ENCODE measurements around the gene NR5A1. TPM values are rescaled to one million over a fixed set of nuclear protein-coding genes. Genes with fewer than 3 reads are reported as not detected.

The NR5A1 gene
- polyA plus RNA-seq, 2 donors: 0.02 TPM; not detected in 1

GRCh38 chr9:124518116-124518515 is 10.9 kb upstream of the NR5A1 start:
- Histone ChIP-seq H3K9me3 (ENCODE audit: control insufficient read depth in 2 of 2, insufficient read depth in 1 of 2, low read depth in 1 of 2, low read length in 1 of 2) (no peaks in the 10 kb centered on the region), H3K27me3 (ENCODE audit: control insufficient read depth in 1 of 2, insufficient read depth in 2 of 2, low read length in 2 of 2) (no peaks in the 10 kb centered on the region), H3K4me3 (ENCODE audit: low read depth in 1 of 2, low read length in 2 of 2) (no peak overlapping the region), H3K4me1 (ENCODE audit: control insufficient read depth in 2 of 2, insufficient read depth in 2 of 2, low read length in 1 of 2) (no peaks in the 10 kb centered on the region), H3K27ac (ENCODE audit: low read depth in 2 of 2, low read length in 1 of 2) (no peak overlapping the region), H3K36me3 (ENCODE audit: control insufficient read depth in 2 of 2, insufficient read depth in 2 of 2, low read length in 1 of 2) (no peaks in the 10 kb centered on the region)
- 91 to 97% methylated on average over 7 of the region's 7 CpGs for WGBS, 2 donors

DNA sequence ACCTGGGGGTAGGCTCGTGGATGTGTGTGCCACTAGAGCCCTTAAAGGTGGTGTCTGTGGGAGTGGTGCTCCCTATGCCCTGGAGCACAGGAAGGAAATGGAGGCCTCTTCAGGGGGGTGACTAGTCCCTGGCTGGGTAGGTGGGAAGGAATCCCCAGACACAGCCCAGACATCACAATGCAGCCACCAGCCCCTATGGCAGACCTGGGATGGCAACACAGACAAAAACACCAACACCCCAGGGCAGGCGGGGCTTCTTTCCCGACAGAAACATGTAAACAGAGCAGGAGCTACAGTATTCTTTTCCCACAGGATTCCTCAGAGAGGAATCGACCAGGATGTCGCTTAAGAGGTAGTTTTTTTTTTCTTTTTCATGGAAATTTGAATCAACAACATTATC is 10.4 kb upstream of the NR5A1 start:
- no peak overlapping the region for H3K4me3 ChIP-seq (ENCODE audit: low read depth in 1 of 2, low read length in 2 of 2)
- no peaks in the 10 kb centered on the region for H3K36me3 ChIP-seq (ENCODE audit: control insufficient read depth in 2 of 2, insufficient read depth in 2 of 2, low read length in 1 of 2)
- H3K4me1 ChIP-seq (ENCODE audit: control insufficient read depth in 2 of 2, insufficient read depth in 2 of 2, low read length in 1 of 2): no peaks in the 10 kb centered on the region
- no peaks in the 10 kb centered on the region for H3K9me3 ChIP-seq (ENCODE audit: control insufficient read depth in 2 of 2, insufficient read depth in 1 of 2, low read depth in 1 of 2, low read length in 1 of 2)
- H3K27ac ChIP-seq (ENCODE audit: low read depth in 2 of 2, low read length in 1 of 2): no peak overlapping the region
- no peaks in the 10 kb centered on the region for H3K27me3 ChIP-seq (ENCODE audit: control insufficient read depth in 1 of 2, insufficient read depth in 2 of 2, low read length in 2 of 2)
- WGBS, 2 donors: 77 to 82% methylated on average over 5 of the region's 5 CpGs

DNA sequence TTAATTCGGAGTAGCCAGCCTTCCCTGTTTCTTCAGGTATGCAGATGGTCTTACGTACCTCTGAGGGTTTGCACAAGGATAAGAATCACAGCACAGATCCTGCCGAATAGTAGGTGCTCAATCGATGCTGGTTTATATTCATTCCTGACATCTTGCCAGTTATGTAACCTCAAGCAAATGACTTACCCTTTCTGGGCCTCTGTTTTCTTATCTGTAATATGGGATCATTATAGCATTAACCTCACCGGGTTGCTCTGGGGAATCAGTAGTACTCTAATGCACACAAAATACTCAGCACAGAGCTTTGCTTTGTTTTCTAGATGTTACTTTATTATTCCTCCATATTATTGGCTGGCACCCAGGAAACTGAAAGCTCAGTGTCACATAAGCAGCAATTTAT is 7.7 kb upstream of the NR5A1 start:
- 77 to 81% methylated on average over 5 of the region's 5 CpGs for whole genome bisulfite sequencing, 2 donors
- Histone ChIP-seq H3K4me1 (ENCODE audit: control insufficient read depth in 2 of 2, insufficient read depth in 2 of 2, low read length in 1 of 2) (peaks cover 0 to 3% of the 10 kb centered on the region in 2 donors), H3K4me3 (ENCODE audit: low read depth in 1 of 2, low read length in 2 of 2) (no peak overlapping the region), H3K27me3 (ENCODE audit: control insufficient read depth in 1 of 2, insufficient read depth in 2 of 2, low read length in 2 of 2) (no peaks in the 10 kb centered on the region), H3K9me3 (ENCODE audit: control insufficient read depth in 2 of 2, insufficient read depth in 1 of 2, low read depth in 1 of 2, low read length in 1 of 2) (no peaks in the 10 kb centered on the region), H3K27ac (ENCODE audit: low read depth in 2 of 2, low read length in 1 of 2) (no peak overlapping the region), H3K36me3 (ENCODE audit: control insufficient read depth in 2 of 2, insufficient read depth in 2 of 2, low read length in 1 of 2) (no peaks in the 10 kb centered on the region)

GRCh38 chr9:124514125-124514524 is 6.9 kb upstream of the NR5A1 start:
- Histone ChIP-seq H3K27ac (ENCODE audit: low read depth in 2 of 2, low read length in 1 of 2) (no peak overlapping the region), H3K36me3 (ENCODE audit: control insufficient read depth in 2 of 2, insufficient read depth in 2 of 2, low read length in 1 of 2) (no peaks in the 10 kb centered on the region), H3K4me1 (ENCODE audit: control insufficient read depth in 2 of 2, insufficient read depth in 2 of 2, low read length in 1 of 2) (peaks cover 0 to 3% of the 10 kb centered on the region in 2 donors), H3K9me3 (ENCODE audit: control insufficient read depth in 2 of 2, insufficient read depth in 1 of 2, low read depth in 1 of 2, low read length in 1 of 2) (no peaks in the 10 kb centered on the region), H3K27me3 (ENCODE audit: control insufficient read depth in 1 of 2, insufficient read depth in 2 of 2, low read length in 2 of 2) (no peaks in the 10 kb centered on the region), H3K4me3 (ENCODE audit: low read depth in 1 of 2, low read length in 2 of 2) (no peak overlapping the region)
- 75 to 82% methylated on average over 4 of the region's 4 CpGs for WGBS, 2 donors

DNA sequence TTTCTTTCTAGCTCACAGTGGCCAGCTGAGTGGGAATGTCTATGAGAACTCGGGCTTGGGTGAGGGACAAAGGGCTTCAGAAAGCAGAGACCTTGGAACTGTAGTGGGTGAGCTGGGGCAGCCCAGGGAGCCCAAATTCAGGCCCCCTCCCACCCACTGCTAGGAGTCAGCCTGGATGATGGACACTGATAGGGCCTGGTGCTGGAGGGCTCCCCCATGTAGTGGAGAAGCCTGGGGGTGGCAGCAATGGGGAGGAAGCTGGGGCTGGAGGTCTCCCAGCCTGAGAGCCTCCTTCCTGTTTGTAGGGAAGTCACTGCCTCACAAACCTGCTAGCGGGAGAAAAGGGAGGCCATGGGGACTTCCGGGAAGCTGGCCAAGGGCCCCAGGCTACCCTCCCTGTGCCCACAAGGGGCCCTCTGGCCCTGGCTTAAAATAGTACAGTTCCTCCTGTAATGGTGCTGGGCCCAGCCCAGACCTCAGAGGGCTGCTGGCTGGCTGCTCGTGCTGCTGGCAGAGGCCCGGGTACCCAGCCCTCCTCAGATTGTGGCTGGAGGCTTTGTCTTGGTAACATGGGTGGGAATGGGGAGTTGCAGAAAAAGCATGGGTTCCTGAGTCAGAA is 6.3 kb upstream of the NR5A1 start:
- peaks cover 0 to 3% of the 10 kb centered on the region in 2 donors for H3K4me1 ChIP-seq (ENCODE audit: control insufficient read depth in 2 of 2, insufficient read depth in 2 of 2, low read length in 1 of 2)
- H3K9me3 ChIP-seq (ENCODE audit: control insufficient read depth in 2 of 2, insufficient read depth in 1 of 2, low read depth in 1 of 2, low read length in 1 of 2): no peaks in the 10 kb centered on the region
- no peaks in the 10 kb centered on the region for H3K36me3 ChIP-seq (ENCODE audit: control insufficient read depth in 2 of 2, insufficient read depth in 2 of 2, low read length in 1 of 2)
- H3K27me3 ChIP-seq (ENCODE audit: control insufficient read depth in 1 of 2, insufficient read depth in 2 of 2, low read length in 2 of 2): no peaks in the 10 kb centered on the region
- no peak overlapping the region for H3K4me3 ChIP-seq (ENCODE audit: low read depth in 1 of 2, low read length in 2 of 2)
- no peak overlapping the region for H3K27ac ChIP-seq (ENCODE audit: low read depth in 2 of 2, low read length in 1 of 2)
- 30 to 40% methylated on average over 4 to 5 of the region's 5 CpGs for WGBS, 2 donors

GRCh38 chr9:124512806-124513204 is 5.6 kb upstream of the NR5A1 start:
- WGBS, 2 donors: 77 to 79% methylated on average over 9 of the region's 9 CpGs
- H3K27ac ChIP-seq (ENCODE audit: low read depth in 2 of 2, low read length in 1 of 2): no peak overlapping the region
- H3K36me3 ChIP-seq (ENCODE audit: control insufficient read depth in 2 of 2, insufficient read depth in 2 of 2, low read length in 1 of 2): no peaks in the 10 kb centered on the region
- H3K4me3 ChIP-seq (ENCODE audit: low read depth in 1 of 2, low read length in 2 of 2): no peak overlapping the region
- no peaks in the 10 kb centered on the region for H3K27me3 ChIP-seq (ENCODE audit: control insufficient read depth in 1 of 2, insufficient read depth in 2 of 2, low read length in 2 of 2)
- H3K9me3 ChIP-seq (ENCODE audit: control insufficient read depth in 2 of 2, insufficient read depth in 1 of 2, low read depth in 1 of 2, low read length in 1 of 2): no peaks in the 10 kb centered on the region
- H3K4me1 ChIP-seq (ENCODE audit: control insufficient read depth in 2 of 2, insufficient read depth in 2 of 2, low read length in 1 of 2): peaks cover 0 to 3% of the 10 kb centered on the region in 2 donors

- Histone ChIP-seq H3K4me3 (ENCODE audit: low read depth in 1 of 2, low read length in 2 of 2) (no peak overlapping the region), H3K9me3 (ENCODE audit: control insufficient read depth in 2 of 2, insufficient read depth in 1 of 2, low read depth in 1 of 2, low read length in 1 of 2) (no peaks in the 10 kb centered on the region), H3K4me1 (ENCODE audit: control insufficient read depth in 2 of 2, insufficient read depth in 2 of 2, low read length in 1 of 2) (peaks cover 0 to 3% of the 10 kb centered on the region in 2 donors), H3K27ac (ENCODE audit: low read depth in 2 of 2, low read length in 1 of 2) (no peak overlapping the region), H3K27me3 (ENCODE audit: control insufficient read depth in 1 of 2, insufficient read depth in 2 of 2, low read length in 2 of 2) (no peaks in the 10 kb centered on the region), H3K36me3 (ENCODE audit: control insufficient read depth in 2 of 2, insufficient read depth in 2 of 2, low read length in 1 of 2) (no peaks in the 10 kb centered on the region)
- WGBS, 2 donors: 52 to 55% methylated on average over 21 to 23 of the region's 23 CpGs
These were observed 4.9 kb upstream of the NR5A1 start for GRCh38 chr9:124511891-124512805.

GRCh38 chr9:124511426-124511840 is 4.2 kb upstream of the NR5A1 start:
- no peak overlapping the region for H3K27ac ChIP-seq (ENCODE audit: low read depth in 2 of 2, low read length in 1 of 2)
- H3K4me3 ChIP-seq (ENCODE audit: low read depth in 1 of 2, low read length in 2 of 2): no peak overlapping the region
- WGBS, 2 donors: 79 to 86% methylated on average over 6 of the region's 6 CpGs
- peaks cover 0 to 3% of the 10 kb centered on the region in 2 donors for H3K4me1 ChIP-seq (ENCODE audit: control insufficient read depth in 2 of 2, insufficient read depth in 2 of 2, low read length in 1 of 2)
- H3K36me3 ChIP-seq (ENCODE audit: control insufficient read depth in 2 of 2, insufficient read depth in 2 of 2, low read length in 1 of 2): no peaks in the 10 kb centered on the region
- H3K9me3 ChIP-seq (ENCODE audit: control insufficient read depth in 2 of 2, insufficient read depth in 1 of 2, low read depth in 1 of 2, low read length in 1 of 2): no peaks in the 10 kb centered on the region
- H3K27me3 ChIP-seq (ENCODE audit: control insufficient read depth in 1 of 2, insufficient read depth in 2 of 2, low read length in 2 of 2): no peaks in the 10 kb centered on the region

DNA sequence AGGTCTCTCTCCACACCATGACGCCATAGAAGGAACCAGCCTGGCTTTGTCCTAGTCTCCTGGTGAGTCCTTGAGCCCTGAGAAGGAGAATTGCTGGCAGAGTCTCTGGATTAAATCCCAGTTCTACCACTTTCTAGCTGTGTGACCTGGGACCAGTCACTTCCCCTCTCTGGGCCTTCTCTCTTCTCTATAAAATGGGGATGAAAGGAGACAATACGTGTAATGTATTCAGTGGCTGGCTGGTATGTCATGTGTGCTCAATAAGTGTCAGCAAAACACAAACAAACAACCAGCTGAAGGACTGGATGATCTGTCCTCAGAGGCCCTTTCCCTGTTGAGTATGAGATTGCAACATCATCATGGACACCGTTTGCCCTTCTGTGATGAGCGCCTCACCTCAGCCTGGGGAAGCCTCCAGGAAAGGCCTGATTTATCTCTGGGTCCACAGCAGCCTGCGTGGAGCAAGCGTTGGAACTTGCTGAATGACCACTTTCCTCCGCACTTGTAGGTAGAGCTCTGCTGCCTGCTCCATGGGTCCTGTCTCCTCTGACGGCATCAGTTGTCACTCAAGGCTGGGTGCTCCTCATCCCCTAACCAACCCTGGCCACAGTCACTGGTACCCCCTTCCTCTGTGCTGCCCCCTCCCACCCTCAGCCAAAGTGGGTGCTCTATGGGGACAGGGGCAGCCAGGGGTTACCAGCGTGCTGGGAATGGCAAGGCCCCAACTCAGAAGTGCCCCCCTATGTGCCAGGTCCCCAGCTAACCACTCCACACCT is 3.6 kb upstream of the NR5A1 start:
- Histone ChIP-seq H3K4me3 (ENCODE audit: low read depth in 1 of 2, low read length in 2 of 2) (no peak overlapping the region), H3K27me3 (ENCODE audit: control insufficient read depth in 1 of 2, insufficient read depth in 2 of 2, low read length in 2 of 2) (peaks cover 0 to under 1% of the 10 kb centered on the region in 2 donors)
- 77 to 78% methylated on average over 9 of the region's 9 CpGs for WGBS, 2 donors

More for the DNA sequence above, 3.6 kb upstream of the NR5A1 start:
- Histone ChIP-seq H3K9me3 (ENCODE audit: control insufficient read depth in 2 of 2, insufficient read depth in 1 of 2, low read depth in 1 of 2, low read length in 1 of 2) (no peaks in the 10 kb centered on the region), H3K36me3 (ENCODE audit: control insufficient read depth in 2 of 2, insufficient read depth in 2 of 2, low read length in 1 of 2) (no peaks in the 10 kb centered on the region), H3K4me1 (ENCODE audit: control insufficient read depth in 2 of 2, insufficient read depth in 2 of 2, low read length in 1 of 2) (peaks cover 0 to 3% of the 10 kb centered on the region in 2 donors), H3K27ac (ENCODE audit: low read depth in 2 of 2, low read length in 1 of 2) (no peak overlapping the region)
